PFSK-1 (cell line): ENCODE measurements around the gene MYOZ3.

Experiments
- FOXP2 ChIP-seq: optimal IDR thresholded peaks from 2 replicates; pipeline ENCODE3; 2011; ENCODE audit warnings: borderline replicate concordance, control low read depth, inconsistent platforms; ENCODE audit not compliant: insufficient read depth; ENCODE audit errors: extremely low read length, extremely low read depth
- POLR2AphosphoS5 ChIP-seq: IDR thresholded peaks from 2 replicates; pipeline ENCODE4 v1.6.1; 2012; ENCODE audit warnings: low read depth, mild to moderate bottlenecking, control low read depth, low read length, moderate library complexity
- REST ChIP-seq, 2 experiments: IDR thresholded peaks; 2 replicates each; pipeline versions ENCODE4 v1.6.1 to v1.8.0; 2011 to 2012; ENCODE audit warnings: low read depth in 2 of 2, low read length in 2 of 2, control low read depth in 1 of 2, inconsistent platforms in 1 of 2, mild to moderate bottlenecking in 1 of 2, moderate library complexity in 1 of 2; ENCODE audit not compliant: insufficient read depth in 1 of 2
- SIN3A ChIP-seq: IDR thresholded peaks from 2 replicates; pipeline ENCODE4 v1.6.1; 2012; ENCODE audit warnings: mild to moderate bottlenecking, low read length, moderate library complexity, borderline replicate concordance; ENCODE audit not compliant: insufficient read depth
- TAF1 ChIP-seq: IDR thresholded peaks from 2 replicates; pipeline ENCODE4 v1.6.1; 2012; ENCODE audit warnings: low read length, control low read depth, borderline replicate concordance; ENCODE audit not compliant: insufficient read depth

Gene MYOZ3

GRCh38 chr5:150658121-150658520 lies 2.9 kb upstream of the MYOZ3 start:
- TF ChIP-seq POLR2AphosphoS5: no peak
- TF ChIP-seq TAF1: no peak
- TF ChIP-seq FOXP2: no peak
- no peak for TF ChIP-seq REST (IDR thresholded peaks at IDR 0.05; ENCODE audit: insufficient read depth in 1 of 2, low read depth in 2 of 2, low read length in 2 of 2)
- TF ChIP-seq SIN3A: no peak

- TF ChIP-seq TAF1 (no peak), REST (IDR thresholded peaks at IDR 0.05; ENCODE audit: insufficient read depth in 1 of 2, low read depth in 2 of 2, low read length in 2 of 2) (no peak), FOXP2 (no peak), SIN3A (no peak), POLR2AphosphoS5 (no peak; the same call in 1 of the 2 replicates)
Observed at GRCh38 chr5:150658699-150659265, 2.3 kb upstream of the MYOZ3 start.

- no peak for TF ChIP-seq TAF1
- TF ChIP-seq POLR2AphosphoS5: no peak
- TF ChIP-seq SIN3A: no peak
- no peak for TF ChIP-seq REST (IDR thresholded peaks at IDR 0.05; ENCODE audit: insufficient read depth in 1 of 2, low read depth in 2 of 2, low read length in 2 of 2)
- TF ChIP-seq FOXP2: no peak
Observed at GRCh38 chr5:150659360-150660107, 1.5 kb upstream of the MYOZ3 start.

- TF ChIP-seq REST (IDR thresholded peaks at IDR 0.05; ENCODE audit: insufficient read depth in 1 of 2, low read depth in 2 of 2, low read length in 2 of 2) (no peak), SIN3A (no peak), FOXP2 (no peak)
Observed at GRCh38 chr5:150660108-150660831, 781 bp upstream of the MYOZ3 start.
